Astrocyte (in vitro differentiated cells and primary cell): ENCODE results near the gene BAHCC1.

Experiments
- CTCF ChIP-seq: IDR thresholded peaks from 2 replicates; pipeline ENCODE4 v1.5.1; 2011; ENCODE audit warnings: low read depth, mild to moderate bottlenecking, inconsistent platforms, low read length, moderate library complexity; ENCODE audit not compliant: insufficient read depth
- EZH2 ChIP-seq: IDR thresholded peaks from 2 replicates; pipeline ENCODE4 v1.6.1; 2012; ENCODE audit warnings: mild to moderate bottlenecking, low read length, inconsistent platforms; ENCODE audit not compliant: insufficient read depth

- TF ChIP-seq CTCF, result no peak
- TF ChIP-seq EZH2, result no peak
These were observed 4.4 kb downstream of the BAHCC1 start for GRCh38 chr17:81399481-81400153.
